ENCODE results near the gene MAN2A1. TPM values are rescaled to one million over a fixed set of nuclear protein-coding genes. Genes with fewer than 3 reads are reported as not detected.

MAN2A1 gene
- total RNA-seq, 1 donor from 2014 or later: 9.2 TPM

DNA sequence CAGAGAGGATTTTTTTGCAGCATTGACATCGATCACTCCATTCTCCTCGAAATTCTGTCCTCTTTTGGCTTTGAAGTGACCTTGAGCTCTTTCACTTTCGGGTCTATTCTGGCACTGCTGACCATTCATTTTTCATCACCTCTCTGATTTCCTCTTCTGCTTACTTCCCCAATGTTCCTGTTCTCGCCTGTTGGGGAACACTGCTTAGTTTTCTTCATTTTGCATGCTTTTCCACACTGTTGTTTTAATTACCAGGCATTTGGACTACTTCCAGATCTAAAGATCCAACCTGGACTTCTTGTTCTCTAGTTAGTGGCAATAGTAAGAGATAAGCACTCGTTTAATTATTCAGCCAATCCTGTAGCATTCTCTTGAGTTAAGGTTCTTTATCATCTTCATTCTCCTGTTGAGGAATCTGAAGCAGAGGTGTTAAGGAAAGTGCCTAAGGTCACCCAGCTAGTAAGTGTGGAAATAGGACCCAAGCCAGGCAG is 53.4 kb downstream of the MAN2A1 start:
- DNase-seq: no peak
- intact Hi-C loops (cut with micrococcal nuclease): no loop called here
- TF ChIP-seq, protein P1, sequence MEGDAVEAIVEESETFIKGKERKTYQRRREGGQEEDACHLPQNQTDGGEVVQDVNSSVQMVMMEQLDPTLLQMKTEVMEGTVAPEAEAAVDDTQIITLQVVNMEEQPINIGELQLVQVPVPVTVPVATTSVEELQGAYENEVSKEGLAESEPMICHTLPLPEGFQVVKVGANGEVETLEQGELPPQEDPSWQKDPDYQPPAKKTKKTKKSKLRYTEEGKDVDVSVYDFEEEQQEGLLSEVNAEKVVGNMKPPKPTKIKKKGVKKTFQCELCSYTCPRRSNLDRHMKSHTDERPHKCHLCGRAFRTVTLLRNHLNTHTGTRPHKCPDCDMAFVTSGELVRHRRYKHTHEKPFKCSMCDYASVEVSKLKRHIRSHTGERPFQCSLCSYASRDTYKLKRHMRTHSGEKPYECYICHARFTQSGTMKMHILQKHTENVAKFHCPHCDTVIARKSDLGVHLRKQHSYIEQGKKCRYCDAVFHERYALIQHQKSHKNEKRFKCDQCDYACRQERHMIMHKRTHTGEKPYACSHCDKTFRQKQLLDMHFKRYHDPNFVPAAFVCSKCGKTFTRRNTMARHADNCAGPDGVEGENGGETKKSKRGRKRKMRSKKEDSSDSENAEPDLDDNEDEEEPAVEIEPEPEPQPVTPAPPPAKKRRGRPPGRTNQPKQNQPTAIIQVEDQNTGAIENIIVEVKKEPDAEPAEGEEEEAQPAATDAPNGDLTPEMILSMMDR (IDR thresholded peaks at IDR 0.05; ENCODE audit: borderline replicate concordance): no peak
- Histone ChIP-seq H3K4me3 (no peak overlapping the region), H3K36me3 (no peaks in the 10 kb centered on the region), H3K27ac (replicated peaks) (peak overlapping the region; percentile 13), H3K9me3 (replicated peaks) (no peaks in the 10 kb centered on the region), H3K27me3 (ENCODE audit: low read depth) (no peaks in the 10 kb centered on the region), H3K4me1 (peaks cover 24% of the 10 kb centered on the region)

DNA sequence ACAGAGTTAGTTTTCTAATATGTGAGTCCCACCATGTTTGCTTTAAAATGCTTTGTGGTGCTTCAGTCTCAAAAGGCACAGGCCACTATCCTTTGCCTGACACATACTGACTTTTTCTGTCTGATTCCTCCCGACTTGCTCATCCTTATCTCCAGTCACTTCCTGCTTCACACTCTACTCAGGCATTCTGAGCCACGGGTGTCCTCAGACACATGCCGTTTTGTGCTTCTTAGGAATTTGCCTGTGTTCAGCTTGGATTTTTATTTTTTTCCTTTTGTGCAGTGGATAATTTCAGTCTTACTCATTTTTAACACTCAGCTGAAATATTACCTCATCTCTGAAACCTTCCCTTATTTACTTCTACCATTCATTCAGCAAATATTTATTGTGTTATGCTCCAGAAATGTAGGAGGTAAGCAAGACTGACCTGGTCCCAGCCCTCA is 54.1 kb downstream of the MAN2A1 start:
- peaks cover 24% of the 10 kb centered on the region for H3K4me1 ChIP-seq
- no peak for DNase-seq
- no peaks in the 10 kb centered on the region for H3K27me3 ChIP-seq (ENCODE audit: low read depth)
- TF ChIP-seq, protein P1 (IDR thresholded peaks at IDR 0.05; ENCODE audit: borderline replicate concordance): no peak
- H3K4me3 ChIP-seq: no peak overlapping the region
- intact Hi-C loops (cut with micrococcal nuclease): no loop called here
- H3K9me3 ChIP-seq (replicated peaks): no peaks in the 10 kb centered on the region
- peak overlapping the region; percentile 14 for H3K27ac ChIP-seq (replicated peaks)
- no peaks in the 10 kb centered on the region for H3K36me3 ChIP-seq

DNA sequence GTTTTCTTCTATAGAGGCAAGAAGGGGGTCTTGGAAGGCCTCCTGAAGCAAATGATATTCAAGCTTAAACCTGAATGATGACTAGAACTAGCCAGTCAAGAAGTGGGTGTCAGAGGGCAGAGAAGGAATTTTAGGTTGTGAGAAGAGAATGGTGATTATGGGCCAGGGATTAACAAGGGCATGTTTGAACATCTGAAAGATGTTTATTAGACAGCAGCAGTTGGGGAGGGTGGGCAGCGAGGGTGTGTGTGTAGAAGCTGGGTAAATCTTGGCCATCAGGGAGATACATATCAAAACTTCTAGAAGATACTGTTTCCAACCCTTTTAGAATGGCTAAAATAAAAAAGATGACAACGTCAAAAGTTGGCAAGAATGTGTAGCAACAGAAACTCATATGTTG is 54.5 kb downstream of the MAN2A1 start:
- peaks cover 23% of the 10 kb centered on the region for H3K4me1 ChIP-seq
- intact Hi-C loops (cut with micrococcal nuclease): no loop called here
- peak overlapping the region; percentile 14 for H3K27ac ChIP-seq (replicated peaks)

DNA sequence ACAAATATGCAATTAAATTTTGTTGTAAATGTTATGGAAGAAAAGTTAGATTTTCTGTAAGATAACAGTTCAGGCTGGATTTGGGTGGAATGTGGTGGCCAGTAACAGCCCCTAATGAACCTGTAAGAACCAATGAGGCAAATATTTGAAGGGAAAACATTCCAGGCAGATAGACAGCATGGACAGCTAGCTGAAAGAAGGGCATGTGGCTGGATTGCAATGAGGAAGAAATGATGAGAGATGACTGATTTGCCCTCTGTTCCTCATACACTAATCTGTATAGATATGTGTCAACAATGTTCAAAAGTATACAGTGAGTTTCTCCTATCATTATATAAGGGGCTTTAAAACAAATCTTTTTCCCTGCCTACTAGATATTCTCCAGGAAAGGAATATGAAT is 58.8 kb downstream of the MAN2A1 start:
- intact Hi-C loops (cut with micrococcal nuclease): no loop called here
- Histone ChIP-seq H3K4me1 (peaks cover 1% of the 10 kb centered on the region), H3K27me3 (ENCODE audit: low read depth) (no peaks in the 10 kb centered on the region), H3K27ac (replicated peaks) (no peak overlapping the region), H3K9me3 (replicated peaks) (no peaks in the 10 kb centered on the region), H3K36me3 (no peaks in the 10 kb centered on the region), H3K4me3 (no peak overlapping the region)
- TF ChIP-seq, protein P1 (IDR thresholded peaks at IDR 0.05; ENCODE audit: borderline replicate concordance): no peak
- DNase-seq: no peak

More for the DNA sequence above, 54.5 kb downstream of the MAN2A1 start:
- DNase-seq: no peak
- Histone ChIP-seq H3K9me3 (replicated peaks) (no peaks in the 10 kb centered on the region), H3K4me3 (no peak overlapping the region), H3K27me3 (ENCODE audit: low read depth) (no peaks in the 10 kb centered on the region), H3K36me3 (no peaks in the 10 kb centered on the region)
- TF ChIP-seq, protein P1 (IDR thresholded peaks at IDR 0.05; ENCODE audit: borderline replicate concordance): no peak

DNA sequence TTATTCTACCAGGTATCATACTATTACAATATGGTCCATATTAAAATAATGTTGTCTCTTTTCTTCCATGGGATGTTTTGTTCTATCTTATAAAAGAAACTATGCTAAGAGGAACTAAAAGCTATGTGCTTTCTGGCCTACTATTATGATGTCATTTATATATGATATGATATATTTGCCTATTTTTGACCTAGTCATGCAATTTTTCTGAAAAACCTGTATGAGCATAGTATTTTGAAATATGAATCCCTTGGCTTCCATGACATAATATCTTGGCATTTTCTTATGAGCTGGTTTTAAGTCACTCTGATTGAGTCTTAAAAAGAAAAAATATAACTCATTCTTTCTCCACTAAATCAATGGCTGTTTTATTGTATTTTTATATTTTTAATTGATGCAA is 60.7 kb downstream of the MAN2A1 start:
- no peak for DNase-seq
- no peaks in the 10 kb centered on the region for H3K9me3 ChIP-seq (replicated peaks)
- H3K4me3 ChIP-seq: no peak overlapping the region
- no peaks in the 10 kb centered on the region for H3K36me3 ChIP-seq
- H3K27ac ChIP-seq (replicated peaks): no peak overlapping the region
- TF ChIP-seq, protein P1 (IDR thresholded peaks at IDR 0.05; ENCODE audit: borderline replicate concordance): no peak
- no peaks in the 10 kb centered on the region for H3K27me3 ChIP-seq (ENCODE audit: low read depth)
- H3K4me1 ChIP-seq: no peaks in the 10 kb centered on the region
- intact Hi-C loops (cut with micrococcal nuclease): no loop called here

Data from left ventricle myocardium inferior (tissue), 1 donor.